Omental fat pad (tissue), 4 donors: Measurements from ENCODE around the gene PRSS35. TPM values are rescaled to one million over a fixed set of nuclear protein-coding genes. Genes with fewer than 3 reads are reported as not detected.
"Not testable (repeated sequence)": the region's sequence is repeated elsewhere in the genome, so short reads cannot be mapped to it uniquely, and the experiment has no call there.

Experiments used
- ATAC-seq: fragments of 150-250 bp; one replicate; pipeline ENCODE4 v1.9.1; 2016; ENCODE audit warnings: mild to moderate bottlenecking, moderate library complexity; ENCODE audit not compliant: low FRiP score
- DNase-seq: peaks from one replicate; pipeline ENCODE4 v3.0.0-alpha.2; 2019; ENCODE audit warnings: low spot score
- CTCF ChIP-seq, 3 donors: fragments of 450-650 bp; IDR thresholded peaks; one replicate each; pipeline ENCODE4 v1.5.1; 2016 to 2017; ENCODE audit warnings: antibody characterized with exemption in 3 of 3, mild to moderate bottlenecking in 3 of 3, moderate library complexity in 2 of 3
- total RNA-seq, 4 donors: library from RNA; depleted of rRNA; stranded (reverse); fragments of >200 nt; gene quantifications; one replicate each; pipeline ENCODE4 v1.1.0, GENCODE V29; 2016

PRSS35 gene
- total RNA-seq, 4 donors from 2014 or later = not detected

GRCh38 chr6:83470587-83470986, 41.7 kb upstream of the PRSS35 start:
- no peak for TF ChIP-seq CTCF (IDR thresholded peaks at IDR 0.05)
- DNase-seq (no peak), ATAC-seq (no peak)

- no peak for ATAC-seq
These were observed 39.6 kb upstream of the PRSS35 start for GRCh38 chr6:83472767-83473166.

GRCh38 chr6:83474309-83474708, 38.0 kb upstream of the PRSS35 start:
- ATAC-seq (no peak), DNase-seq (no peak)
- TF ChIP-seq CTCF (IDR thresholded peaks at IDR 0.05) = no peak

More at GRCh38 chr6:83472767-83473166, 39.6 kb upstream of the PRSS35 start:
- no peak for DNase-seq
- no peak for TF ChIP-seq CTCF (IDR thresholded peaks at IDR 0.05)

- TF ChIP-seq CTCF (IDR thresholded peaks at IDR 0.05) = no peak
- no peak for DNase-seq
- ATAC-seq = no peak
These were observed 35.4 kb upstream of the PRSS35 start for GRCh38 chr6:83476971-83477370.

- TF ChIP-seq CTCF (IDR thresholded peaks at IDR 0.05) = no peak
- no peak for DNase-seq
- no peak for ATAC-seq
These were observed 32.9 kb upstream of the PRSS35 start for GRCh38 chr6:83479389-83479788.

- no peak for DNase-seq
- no peak for TF ChIP-seq CTCF (IDR thresholded peaks at IDR 0.05)
- ATAC-seq = no peak
These were observed 31.9 kb upstream of the PRSS35 start for GRCh38 chr6:83480470-83480869.

GRCh38 chr6:83481938-83482337, 30.4 kb upstream of the PRSS35 start:
- DNase-seq, ATAC-seq: not testable (repeated sequence)

GRCh38 chr6:83488448-83488847, 23.9 kb upstream of the PRSS35 start:
- DNase-seq (no peak), ATAC-seq (no peak)
- TF ChIP-seq CTCF (IDR thresholded peaks at IDR 0.05) = no peak
